H1 (cell line): ENCODE measurements around the gene PGLYRP4. TPM values are rescaled to one million over a fixed set of nuclear protein-coding genes. Genes with fewer than 3 reads are reported as not detected.

Source experiments
- CTCF ChIA-PET: fragments of 300-600 bp; sonication (Branson Sonifier 250); formaldehyde crosslinking; loops from one replicate; lab custom pipeline; 2021; ENCODE audit not compliant: partially characterized antibody; lab: Charles Lee
- POLR2A ChIA-PET: fragments of 300-600 bp; sonication (Branson Sonifier 250); formaldehyde crosslinking; loops from one replicate; lab custom pipeline; 2021; ENCODE audit warnings: inconsistent platforms; ENCODE audit not compliant: partially characterized antibody; lab: Charles Lee
- DNase-seq, 2 experiments: peaks; one replicate each; pipeline versions ENCODE4 v3.0.0 to v3.0.0-alpha.2; 2010 to 2022; ENCODE audit warnings: low spot score in 2 of 2, low read depth in 1 of 2, mixed read lengths in 1 of 2
- FAIRE-seq: peaks from 2 replicates; lab custom pipeline; 2011; peaks lifted over from hg19 to GRCh38; lab: Jason Lieb, UNC
- H2AFZ ChIP-seq: 2 replicates; pipeline ENCODE4 v1.8.1; 2012; ENCODE audit warnings: low read length, inconsistent platforms
- H2AK5ac ChIP-seq: 2 replicates; pipeline ENCODE4 v1.6.1; 2013; ENCODE audit warnings: low read depth, low read length
- H2BK120ac ChIP-seq: replicated peaks from 2 replicates; pipeline ENCODE3; 2013; ENCODE audit warnings: low read depth, low read length, inconsistent platforms
- H2BK12ac ChIP-seq: 2 replicates; pipeline ENCODE4 v1.6.1; 2013; ENCODE audit warnings: low read depth, low read length
- H2BK15ac ChIP-seq: 2 replicates; pipeline ENCODE4 v1.6.1; 2013; ENCODE audit warnings: low read length
- H2BK20ac ChIP-seq: 2 replicates; pipeline ENCODE4 v1.6.1; 2013; ENCODE audit warnings: low read length
- H2BK5ac ChIP-seq: 2 replicates; pipeline ENCODE4 v1.6.1; 2013; ENCODE audit warnings: low read depth, low read length
- H3K14ac ChIP-seq: 2 replicates; pipeline ENCODE4 v1.6.1; 2013; ENCODE audit warnings: inconsistent platforms; ENCODE audit not compliant: insufficient read length
- H3K18ac ChIP-seq: 2 replicates; pipeline ENCODE4 v1.6.1; 2013; ENCODE audit warnings: low read length; ENCODE audit errors: extremely low read depth
- H3K23ac ChIP-seq: 2 replicates; pipeline ENCODE4 v1.6.1; 2013; ENCODE audit warnings: inconsistent platforms; ENCODE audit not compliant: insufficient read length
- H3K23me2 ChIP-seq: 2 replicates; pipeline ENCODE4 v1.6.1; 2013; ENCODE audit warnings: low read depth, low read length
- H3K27ac ChIP-seq: 2 replicates; pipeline ENCODE4 v1.6.1; 2011; ENCODE audit warnings: low read depth, low read length, inconsistent platforms
- H3K27me3 ChIP-seq, 4 experiments: replicated peaks in 1 of 4; 1 replicate in 1 of 4; 2 replicates in 3 of 4; pipeline versions ENCODE4 v1.6.1 to v1.8.1; 2011 to 2013; ENCODE audit warnings: low read length in 3 of 4, mild to moderate bottlenecking in 3 of 4, inconsistent platforms in 2 of 4, mixed read lengths in 2 of 4, moderate library complexity in 1 of 4; ENCODE audit not compliant: control insufficient read depth in 3 of 4, insufficient read depth in 3 of 4; ENCODE audit errors: extremely low read depth in 1 of 4
- H3K36me3 ChIP-seq, 4 experiments: 2 replicates each; pipeline versions ENCODE4 v1.6.1 to v1.8.1; 2011 to 2013; ENCODE audit warnings: mild to moderate bottlenecking in 4 of 4, low read length in 3 of 4, moderate library complexity in 2 of 4, control low read depth in 1 of 4, inconsistent platforms in 1 of 4; ENCODE audit not compliant: insufficient read depth in 4 of 4, control insufficient read depth in 2 of 4
- H3K4ac ChIP-seq: replicated peaks from 2 replicates; pipeline ENCODE3; 2013; ENCODE audit warnings: low read length, low read depth, mixed read lengths, inconsistent platforms; ENCODE audit not compliant: insufficient read length
- H3K4me1 ChIP-seq, 4 experiments: replicated peaks in 1 of 4; 1 replicate in 1 of 4; 2 replicates in 3 of 4; pipeline versions ENCODE4 v1.6.1 to v1.8.1; 2011 to 2013; ENCODE audit warnings: low read length in 3 of 4, inconsistent platforms in 2 of 4, mixed read lengths in 1 of 4; ENCODE audit not compliant: insufficient read depth in 4 of 4, control insufficient read depth in 3 of 4
- H3K4me2 ChIP-seq, 2 experiments: 2 replicates each; pipeline versions ENCODE4 v1.6.1 to v1.8.1; 2011 to 2013; ENCODE audit warnings: low read depth in 2 of 2, low read length in 2 of 2, control low read depth in 1 of 2, inconsistent platforms in 1 of 2, mild to moderate bottlenecking in 1 of 2; ENCODE audit not compliant: insufficient read depth in 1 of 2
- H3K4me3 ChIP-seq, 4 experiments: fragments of 200-600, 300-600 bp in 1 of 4; sonication (generic), shearing (Covaris generic), sonication (Bioruptor Twin) in 1 of 4; 2 replicates each; pipeline versions ENCODE4 v1.5.1 to v1.8.1; 2011 to 2016; ENCODE audit warnings: low read length in 4 of 4, low read depth in 3 of 4, control low read depth in 2 of 4, inconsistent platforms in 2 of 4, mild to moderate bottlenecking in 2 of 4, mixed read lengths in 1 of 4, moderate library complexity in 1 of 4; ENCODE audit not compliant: insufficient read depth in 2 of 4; ENCODE audit errors: extremely low read depth in 1 of 4
- H3K56ac ChIP-seq: replicated peaks from 2 replicates; pipeline ENCODE3; 2013; ENCODE audit warnings: low read depth, mild to moderate bottlenecking, mixed read lengths, low read length, inconsistent platforms; ENCODE audit not compliant: insufficient read length
- H3K79me1 ChIP-seq: 2 replicates; pipeline ENCODE4 v1.6.1; 2013; ENCODE audit warnings: low read depth, low read length, control low read depth
- H3K79me2 ChIP-seq, 2 experiments: 2 replicates each; pipeline versions ENCODE4 v1.6.1 to v1.8.1; 2012 to 2013; ENCODE audit warnings: low read length in 2 of 2, mild to moderate bottlenecking in 2 of 2, inconsistent platforms in 1 of 2; ENCODE audit not compliant: insufficient read depth in 2 of 2, control insufficient read depth in 1 of 2
- H3K9ac ChIP-seq, 4 experiments: replicated peaks in 1 of 4; 1 replicate in 1 of 4; 2 replicates in 3 of 4; pipeline versions ENCODE4 v1.6.1 to v1.8.1; 2011 to 2013; ENCODE audit warnings: low read depth in 3 of 4, low read length in 3 of 4, control low read depth in 2 of 4, mild to moderate bottlenecking in 2 of 4, moderate library complexity in 2 of 4, inconsistent platforms in 1 of 4; ENCODE audit errors: extremely low read depth in 1 of 4
- H3K9me3 ChIP-seq, 2 experiments: 2 replicates each; pipeline versions ENCODE4 v1.6.1 to v1.8.1; 2012 to 2013; ENCODE audit warnings: mild to moderate bottlenecking in 2 of 2, moderate library complexity in 2 of 2, control low read depth in 1 of 2, inconsistent platforms in 1 of 2, low read depth in 1 of 2, low read length in 1 of 2, mixed read lengths in 1 of 2; ENCODE audit not compliant: insufficient read depth in 2 of 2
- H4K20me1 ChIP-seq, 2 experiments: replicated peaks in 1 of 2; 2 replicates each; pipeline versions ENCODE3 to v1.8.1; 2011 to 2013; ENCODE audit warnings: inconsistent platforms in 2 of 2, low read length in 2 of 2, mild to moderate bottlenecking in 1 of 2; ENCODE audit not compliant: insufficient read depth in 2 of 2, control insufficient read depth in 1 of 2
- H4K5ac ChIP-seq: 2 replicates; pipeline ENCODE4 v1.6.1; 2013; ENCODE audit warnings: low read length, low read depth, mixed read lengths, inconsistent platforms; ENCODE audit not compliant: insufficient read length
- H4K8ac ChIP-seq: 2 replicates; pipeline ENCODE4 v1.8.0; 2013; ENCODE audit warnings: mild to moderate bottlenecking, moderate library complexity, low read length, inconsistent platforms; ENCODE audit not compliant: insufficient read depth; ENCODE audit errors: extremely low read depth
- H4K91ac ChIP-seq: replicated peaks from 2 replicates; pipeline ENCODE3; 2013; ENCODE audit warnings: low read length, mixed read lengths, inconsistent platforms; ENCODE audit not compliant: insufficient read length
- CHD1 ChIP-seq: IDR thresholded peaks from 2 replicates; pipeline ENCODE4 v1.6.1; 2012; ENCODE audit warnings: low read depth, low read length, improper control_type of control experiment
- EZH2 ChIP-seq: fragments of 200-600 bp; sonication (generic); IDR thresholded peaks from 2 replicates; pipeline ENCODE4 v1.7.1; 2012; ENCODE audit warnings: low read depth, mild to moderate bottlenecking, moderate library complexity, low read length, inconsistent platforms; ENCODE audit not compliant: severe bottlenecking
- HDAC2 ChIP-seq, 2 experiments: fragments of 300-600 bp in 1 of 2; sonication (generic) in 1 of 2; IDR thresholded peaks; 2 replicates each; pipeline ENCODE4 v1.6.1; 2011 to 2012; ENCODE audit warnings: low read depth in 2 of 2, low read length in 2 of 2, mild to moderate bottlenecking in 2 of 2, moderate library complexity in 2 of 2, borderline replicate concordance in 1 of 2, inconsistent platforms in 1 of 2
- KDM1A ChIP-seq: fragments of 200-600, 300-600 bp; sonication (generic); IDR thresholded peaks from 2 replicates; pipeline ENCODE4 v1.7.1; 2016; ENCODE audit warnings: mild to moderate bottlenecking, low read length, borderline replicate concordance
- KDM5A ChIP-seq: fragments of 200-600 bp; IDR thresholded peaks from 2 replicates; pipeline ENCODE4 v1.7.1; 2012; ENCODE audit warnings: mild to moderate bottlenecking, low read length, inconsistent platforms, mixed read lengths
- MAFK ChIP-seq: IDR thresholded peaks from 2 replicates; pipeline ENCODE4 v1.6.1; 2012; ENCODE audit warnings: low read depth, mild to moderate bottlenecking, improper control_type of control experiment, low read length
- POLR2A ChIP-seq, 2 experiments: IDR thresholded peaks; 1 replicate in 1 of 2; 2 replicates in 1 of 2; pipeline ENCODE4 v1.6.1; 2011; ENCODE audit warnings: low read depth in 2 of 2, low read length in 2 of 2, mild to moderate bottlenecking in 2 of 2; ENCODE audit errors: control extremely low read depth in 1 of 2
- POLR2AphosphoS5 ChIP-seq: IDR thresholded peaks from 2 replicates; pipeline ENCODE4 v1.6.1; 2011; ENCODE audit warnings: low read depth, low read length
- POU5F1 ChIP-seq: IDR thresholded peaks from 2 replicates; pipeline ENCODE4 v1.6.1; 2011; ENCODE audit warnings: low read depth, mild to moderate bottlenecking, low read length, moderate library complexity
- RAD21 ChIP-seq, 2 experiments: IDR thresholded peaks in 1 of 2; conservative IDR thresholded peaks in 1 of 2; 2 replicates each; pipeline ENCODE4 v1.6.1; 2011; ENCODE audit warnings: low read depth in 2 of 2, low read length in 2 of 2, improper control_type of control experiment in 1 of 2, inconsistent platforms in 1 of 2, mild to moderate bottlenecking in 1 of 2, moderate library complexity in 1 of 2
- RBBP5 ChIP-seq: IDR thresholded peaks from 2 replicates; pipeline ENCODE4 v1.7.1; 2012; ENCODE audit warnings: low read depth, mild to moderate bottlenecking, inconsistent platforms, low read length, moderate library complexity, borderline replicate concordance
- SAP30 ChIP-seq: fragments of 300-600 bp; sonication (generic); IDR thresholded peaks from 2 replicates; pipeline ENCODE4 v1.7.1; 2012; ENCODE audit warnings: low read length, moderate library complexity, mild to moderate bottlenecking, inconsistent platforms; ENCODE audit not compliant: insufficient read depth, insufficient replicate concordance
- SUZ12 ChIP-seq: fragments of 200-600 bp; sonication (generic); IDR thresholded peaks from 2 replicates; pipeline ENCODE4 v1.6.1; 2012; ENCODE audit warnings: mild to moderate bottlenecking, inconsistent platforms, low read length, moderate library complexity, mixed read lengths
- ZNF274 ChIP-seq: IDR thresholded peaks from 2 replicates; pipeline ENCODE4 v1.7.0; 2012; ENCODE audit warnings: low read length, borderline replicate concordance; ENCODE audit errors: extremely low read depth
- WGBS, 2 experiments: shearing (Covaris generic) in 1 of 2; methylation state at CpG; one replicate each; pipeline versions ENCODE4 v1.1.6 to v1.1.7; 2013 to 2015; ENCODE audit warnings: low lambda C conversion rate in 2 of 2, mixed read lengths in 2 of 2, inconsistent platforms in 1 of 2, low coverage in 1 of 2, missing lambda C conversion rate in 1 of 2; ENCODE audit not compliant: insufficient replicate concordance in 2 of 2, insufficient coverage in 1 of 2, insufficient read length in 1 of 2; ENCODE audit errors: extremely low coverage in 1 of 2, missing lambda C conversion rate in 1 of 2; 5-methylcytosine and 5-hydroxymethylcytosine counted together
- polyA plus RNA-seq, 7 experiments: library from polyadenylated mRNA; depleted of rRNA in 3 of 7; stranded (reverse) in 5 of 7; unstranded in 2 of 7; fragments of >200 nt in 5 of 7; fragments of 200-250 nt in 2 of 7; gene quantifications; 1 replicate in 5 of 7; 2 replicates in 1 of 7; 4 replicates in 1 of 7; pipeline versions ENCODE4 v1.2.1 to v1.2.3, GENCODE V29; 2011 to 2013; ENCODE audit warnings: missing spikeins in 2 of 7, mixed read lengths in 2 of 7
- total RNA-seq: library from RNA; stranded (reverse); fragmentation: NEBNext Ultra II Directional; extraction: Animal tissue kit (Norgen Biotek cat#: 25700); gene quantifications from 2 replicates; pipeline ENCODE4 v1.2.1, GENCODE V29; 2021

PGLYRP4 gene
- total and polyA plus RNA-seq, 2 of the 8 experiments (the other 6 are each of a cell fraction or from before 2014, with no cell fraction given): not detected

GRCh38 chr1:153292185-153292584, 56.5 kb downstream of the PGLYRP4 start:
- H3K23me2 ChIP-seq: peaks cover 2% of the 10 kb centered on the region; the same call in 1 of the 2 replicates
- ChIA-PET POLR2A (no interaction called here), CTCF (interaction anchor here (1.8 kb wide), 2 partner anchors 11 to 14 kb away, joined by 4 to 7 read pairs; no protein-coding TSS in a partner anchor)
- no peaks in the 10 kb centered on the region for H4K20me1 ChIP-seq
- no peak overlapping the region for H2AK5ac ChIP-seq
- no peak overlapping the region for H4K91ac ChIP-seq
- no peak overlapping the region for H3K56ac ChIP-seq
- no peak overlapping the region for H3K23ac ChIP-seq
- peak overlapping the region; percentile 68; the same call in 1 of the 2 replicates for H2BK12ac ChIP-seq
- no peaks in the 10 kb centered on the region for H3K79me2 ChIP-seq
- no peak overlapping the region for H2BK5ac ChIP-seq
- no peaks in the 10 kb centered on the region for H3K9me3 ChIP-seq
- H3K4me2 ChIP-seq: no peak overlapping the region
- no peak overlapping the region for H4K5ac ChIP-seq
- H3K27ac ChIP-seq: no peak overlapping the region
- H3K18ac ChIP-seq: no peak overlapping the region
- FAIRE-seq (no peak), DNase-seq (no peak)
- no peak overlapping the region for H3K9ac ChIP-seq
- no peak overlapping the region for H3K14ac ChIP-seq
- H3K36me3 ChIP-seq: no peaks in the 10 kb centered on the region
- no peaks in the 10 kb centered on the region for H3K27me3 ChIP-seq
- TF ChIP-seq MAFK: no peak
- no peak for TF ChIP-seq SUZ12
- no peak for TF ChIP-seq ZNF274
- no peak for TF ChIP-seq SAP30
- no peak for TF ChIP-seq POLR2A (IDR thresholded peaks at IDR 0.05; ENCODE audit: control extremely low read depth in 1 of 2, low read depth in 2 of 2, low read length in 2 of 2)
- no peak for TF ChIP-seq KDM5A
- TF ChIP-seq RAD21 (IDR thresholded peaks at IDR 0.05 in 1 of 2, conservative IDR thresholded peaks at IDR 0.05 in 1 of 2; ENCODE audit: low read depth in 2 of 2, low read length in 2 of 2): no peak
- TF ChIP-seq RBBP5: no peak
- no peak for TF ChIP-seq EZH2
- TF ChIP-seq POLR2AphosphoS5: no peak
- TF ChIP-seq KDM1A: no peak
- TF ChIP-seq POU5F1: no peak
- TF ChIP-seq CHD1: no peak
- TF ChIP-seq HDAC2 (IDR thresholded peaks at IDR 0.05; ENCODE audit: borderline replicate concordance in 1 of 2, low read depth in 2 of 2, low read length in 2 of 2): no peak
- 89% methylated on average over 7 of the region's 8 CpGs; no CpG with 5 or more reads in 1 of the 2 experiments for WGBS, 2 experiments
- no peak overlapping the region for H2BK20ac ChIP-seq
- H2BK15ac ChIP-seq: no peak overlapping the region
- H3K79me1 ChIP-seq: no peaks in the 10 kb centered on the region
- no peak overlapping the region for H2AFZ ChIP-seq
- peak overlapping the region; percentile 83; the same call in 1 of the 2 replicates for H4K8ac ChIP-seq
- no peak overlapping the region for H3K4me3 ChIP-seq
- no peak overlapping the region for H2BK120ac ChIP-seq
- no peak overlapping the region for H3K4ac ChIP-seq
- H3K4me1 ChIP-seq: peaks cover 0 to 5% (median 2%) of the 10 kb centered on the region in 4 experiments; a peak in 3 of 7 replicates
